ENCODE measurements around the gene CCL11.

The CCL11 gene

GRCh38 chr17:34269969-34270368, 15.6 kb upstream of the CCL11 start, which contains the start of gene CCL7:
TSS of gene CCL7 (plus strand) at chr17:34270221. CDS start at chr17:34270291, 70 bp downstream.
- 0% methylated on average over 1 of the region's 1 CpG for WGBS (ENCODE audit: insufficient coverage)

GRCh38 chr17:34275881-34276280, 9.7 kb upstream of the CCL11 start:
- Histone ChIP-seq H3K4me3 (ENCODE audit: control insufficient read depth in 1 of 7, extremely low read depth in 1 of 7, insufficient read depth in 4 of 7, low read depth in 2 of 7, low read length in 6 of 7) (no peak overlapping the region), H3K9me3 (ENCODE audit: control extremely low read depth in 1 of 5, control insufficient read depth in 4 of 5, insufficient read depth in 2 of 5, low read depth in 1 of 5, low read length in 4 of 5) (no peaks in the 10 kb centered on the region), H3K36me3 (ENCODE audit: control insufficient read depth in 4 of 4, insufficient read depth in 4 of 4, low read length in 3 of 4) (no peaks in the 10 kb centered on the region), H3K27ac (ENCODE audit: insufficient read depth in 1 of 2, low read depth in 1 of 2, low read length in 2 of 2, poor library complexity in 1 of 2, severe bottlenecking in 2 of 2) (no peak overlapping the region), H3K4me1 (ENCODE audit: control extremely low read depth in 1 of 4, control insufficient read depth in 4 of 4, insufficient read depth in 4 of 4, low read length in 3 of 4) (no peaks in the 10 kb centered on the region), H3K27me3 (replicated peaks in 2 of 5; ENCODE audit: control insufficient read depth in 4 of 5, insufficient read depth in 5 of 5, low read length in 4 of 5) (no peaks in the 10 kb centered on the region)
- POLR2A ChIA-PET, result no interaction called here
- DNase-seq, result no peak
- no CpG with 5 or more reads among the region's 1 CpG for WGBS (ENCODE audit: insufficient coverage)
- CTCF ChIA-PET, result no interaction called here

More at GRCh38 chr17:34269969-34270368, 15.6 kb upstream of the CCL11 start, which contains the start of gene CCL7:
- H3K27me3 ChIP-seq (replicated peaks in 2 of 5; ENCODE audit: control insufficient read depth in 4 of 5, insufficient read depth in 5 of 5, low read length in 4 of 5), result no peaks in the 10 kb centered on the region
- ChIA-PET CTCF (interaction anchor here (1.2 kb wide), 1 partner anchor 92 kb away, joined by 4 read pairs; no protein-coding TSS in a partner anchor), POLR2A (no interaction called here)
- no peak within 1 kb of the TSS for H3K27ac ChIP-seq (ENCODE audit: insufficient read depth in 1 of 2, low read depth in 1 of 2, low read length in 2 of 2, poor library complexity in 1 of 2, severe bottlenecking in 2 of 2)
- no peak within 1 kb of the TSS for H3K4me3 ChIP-seq (ENCODE audit: control insufficient read depth in 1 of 7, extremely low read depth in 1 of 7, insufficient read depth in 4 of 7, low read depth in 2 of 7, low read length in 6 of 7)
- no peaks in the 10 kb centered on the region for H3K36me3 ChIP-seq (ENCODE audit: control insufficient read depth in 4 of 4, insufficient read depth in 4 of 4, low read length in 3 of 4)
- DNase-seq, result no peak
- H3K4me1 ChIP-seq (ENCODE audit: control extremely low read depth in 1 of 4, control insufficient read depth in 4 of 4, insufficient read depth in 4 of 4, low read length in 3 of 4), result peaks cover 0 to 2% (median 0%) of the 10 kb centered on the region in 4 experiments
- H3K9me3 ChIP-seq (ENCODE audit: control extremely low read depth in 1 of 5, control insufficient read depth in 4 of 5, insufficient read depth in 2 of 5, low read depth in 1 of 5, low read length in 4 of 5), result no peaks in the 10 kb centered on the region

GRCh38 chr17:34276826-34277225, 8.7 kb upstream of the CCL11 start:
- CTCF ChIA-PET, result interaction anchor here (1.5 kb wide), 1 partner anchor 23 kb away, joined by 4 read pairs; no protein-coding TSS in a partner anchor
- Histone ChIP-seq H3K4me1 (ENCODE audit: control extremely low read depth in 1 of 4, control insufficient read depth in 4 of 4, insufficient read depth in 4 of 4, low read length in 3 of 4) (no peaks in the 10 kb centered on the region), H3K9me3 (ENCODE audit: control extremely low read depth in 1 of 5, control insufficient read depth in 4 of 5, insufficient read depth in 2 of 5, low read depth in 1 of 5, low read length in 4 of 5) (no peaks in the 10 kb centered on the region), H3K4me3 (ENCODE audit: control insufficient read depth in 1 of 7, extremely low read depth in 1 of 7, insufficient read depth in 4 of 7, low read depth in 2 of 7, low read length in 6 of 7) (no peak overlapping the region), H3K36me3 (ENCODE audit: control insufficient read depth in 4 of 4, insufficient read depth in 4 of 4, low read length in 3 of 4) (no peaks in the 10 kb centered on the region), H3K27ac (ENCODE audit: insufficient read depth in 1 of 2, low read depth in 1 of 2, low read length in 2 of 2, poor library complexity in 1 of 2, severe bottlenecking in 2 of 2) (no peak overlapping the region), H3K27me3 (replicated peaks in 2 of 5; ENCODE audit: control insufficient read depth in 4 of 5, insufficient read depth in 5 of 5, low read length in 4 of 5) (no peaks in the 10 kb centered on the region)
- DNase-seq, result no peak
- POLR2A ChIA-PET, result no interaction called here
- 96% methylated on average over 3 of the region's 4 CpGs for WGBS (ENCODE audit: insufficient coverage)

GRCh38 chr17:34283571-34283970, 2.0 kb upstream of the CCL11 start:
- POLR2A ChIA-PET, result no interaction called here
- no peak overlapping the region for H3K4me3 ChIP-seq (ENCODE audit: control insufficient read depth in 1 of 7, extremely low read depth in 1 of 7, insufficient read depth in 4 of 7, low read depth in 2 of 7, low read length in 6 of 7)
- WGBS (ENCODE audit: insufficient coverage), result 92% methylated on average over 3 of the region's 6 CpGs
- CTCF ChIA-PET, result no interaction called here
- H3K9me3 ChIP-seq (ENCODE audit: control extremely low read depth in 1 of 5, control insufficient read depth in 4 of 5, insufficient read depth in 2 of 5, low read depth in 1 of 5, low read length in 4 of 5), result no peaks in the 10 kb centered on the region
- H3K27ac ChIP-seq (ENCODE audit: insufficient read depth in 1 of 2, low read depth in 1 of 2, low read length in 2 of 2, poor library complexity in 1 of 2, severe bottlenecking in 2 of 2), result no peak overlapping the region
- H3K4me1 ChIP-seq (ENCODE audit: control extremely low read depth in 1 of 4, control insufficient read depth in 4 of 4, insufficient read depth in 4 of 4, low read length in 3 of 4), result no peaks in the 10 kb centered on the region
- H3K27me3 ChIP-seq (replicated peaks in 2 of 5; ENCODE audit: control insufficient read depth in 4 of 5, insufficient read depth in 5 of 5, low read length in 4 of 5), result peaks cover 0 to 5% (median 0%) of the 10 kb centered on the region in 5 experiments
- no peaks in the 10 kb centered on the region for H3K36me3 ChIP-seq (ENCODE audit: control insufficient read depth in 4 of 4, insufficient read depth in 4 of 4, low read length in 3 of 4)
- no peak for DNase-seq

DNA sequence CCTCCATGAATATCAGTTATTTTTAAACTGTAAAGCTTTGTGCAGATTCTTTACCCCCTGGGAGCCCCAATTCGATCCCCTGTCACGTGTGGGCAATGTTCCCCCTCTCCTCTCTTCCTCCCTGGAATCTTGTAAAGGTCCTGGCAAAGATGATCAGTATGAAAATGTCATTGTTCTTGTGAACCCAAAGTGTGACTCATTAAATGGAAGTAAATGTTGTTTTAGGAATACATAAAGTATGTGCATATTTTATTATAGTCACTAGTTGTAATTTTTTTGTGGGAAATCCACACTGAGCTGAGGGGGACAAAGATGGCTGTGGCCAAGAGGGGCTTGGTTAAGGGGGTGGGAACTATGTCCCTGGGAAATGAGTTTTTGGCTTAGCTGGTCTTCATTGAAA, 2.3 kb downstream of the CCL11 start:
- 79% methylated on average over 2 of the region's 2 CpGs for WGBS (ENCODE audit: insufficient coverage)
- POLR2A ChIA-PET, result no interaction called here
- peaks cover 0 to 7% (median 0%) of the 10 kb centered on the region in 5 experiments for H3K27me3 ChIP-seq (replicated peaks in 2 of 5; ENCODE audit: control insufficient read depth in 4 of 5, insufficient read depth in 5 of 5, low read length in 4 of 5)

DNA sequence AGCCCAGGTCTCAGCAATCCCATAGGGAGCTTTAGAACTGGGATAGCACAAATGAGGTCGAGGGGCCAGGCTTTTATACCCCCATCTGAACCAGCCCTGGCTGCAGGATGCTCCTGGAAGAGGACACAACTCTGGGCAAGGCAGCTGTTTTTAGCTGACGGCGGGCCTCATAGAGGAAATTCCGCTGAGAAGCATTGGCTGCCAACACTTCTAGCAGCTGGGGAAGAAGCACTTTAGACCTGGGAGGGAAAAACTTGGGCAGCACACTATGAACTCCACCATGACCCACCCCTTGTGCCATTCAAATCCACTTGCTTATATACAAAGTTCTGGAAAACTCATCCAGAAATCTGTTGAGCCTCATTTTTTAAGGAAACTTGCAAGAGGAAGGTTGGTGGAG, 5.0 kb downstream of the CCL11 start:
- H3K4me3 ChIP-seq (ENCODE audit: control insufficient read depth in 1 of 7, extremely low read depth in 1 of 7, insufficient read depth in 4 of 7, low read depth in 2 of 7, low read length in 6 of 7), result no peak overlapping the region
- DNase-seq, result no peak
- CTCF ChIA-PET, result interaction anchor here (1.0 kb wide), 1 partner anchor 70 kb away, joined by 4 read pairs; no protein-coding TSS in a partner anchor
- H3K27ac ChIP-seq (ENCODE audit: insufficient read depth in 1 of 2, low read depth in 1 of 2, low read length in 2 of 2, poor library complexity in 1 of 2, severe bottlenecking in 2 of 2), result no peak overlapping the region
- H3K4me1 ChIP-seq (ENCODE audit: control extremely low read depth in 1 of 4, control insufficient read depth in 4 of 4, insufficient read depth in 4 of 4, low read length in 3 of 4), result no peaks in the 10 kb centered on the region
- POLR2A ChIA-PET, result interaction anchor here (0.5 kb wide), 1 partner anchor 18 kb away, joined by 3 read pairs; no protein-coding TSS in a partner anchor
- peaks cover 0 to 4% (median 0%) of the 10 kb centered on the region in 5 experiments for H3K27me3 ChIP-seq (replicated peaks in 2 of 5; ENCODE audit: control insufficient read depth in 4 of 5, insufficient read depth in 5 of 5, low read length in 4 of 5)
- 82% methylated on average over 2 of the region's 4 CpGs for WGBS (ENCODE audit: insufficient coverage)
- no peaks in the 10 kb centered on the region for H3K9me3 ChIP-seq (ENCODE audit: control extremely low read depth in 1 of 5, control insufficient read depth in 4 of 5, insufficient read depth in 2 of 5, low read depth in 1 of 5, low read length in 4 of 5)
- H3K36me3 ChIP-seq (ENCODE audit: control insufficient read depth in 4 of 4, insufficient read depth in 4 of 4, low read length in 3 of 4), result no peaks in the 10 kb centered on the region

More for the DNA sequence above, 2.3 kb downstream of the CCL11 start:
- CTCF ChIA-PET, result no interaction called here
- no peaks in the 10 kb centered on the region for H3K9me3 ChIP-seq (ENCODE audit: control extremely low read depth in 1 of 5, control insufficient read depth in 4 of 5, insufficient read depth in 2 of 5, low read depth in 1 of 5, low read length in 4 of 5)
- no peak for DNase-seq
- no peaks in the 10 kb centered on the region for H3K4me1 ChIP-seq (ENCODE audit: control extremely low read depth in 1 of 4, control insufficient read depth in 4 of 4, insufficient read depth in 4 of 4, low read length in 3 of 4)
- H3K36me3 ChIP-seq (ENCODE audit: control insufficient read depth in 4 of 4, insufficient read depth in 4 of 4, low read length in 3 of 4), result no peaks in the 10 kb centered on the region
- H3K27ac ChIP-seq (ENCODE audit: insufficient read depth in 1 of 2, low read depth in 1 of 2, low read length in 2 of 2, poor library complexity in 1 of 2, severe bottlenecking in 2 of 2), result no peak overlapping the region
- H3K4me3 ChIP-seq (ENCODE audit: control insufficient read depth in 1 of 7, extremely low read depth in 1 of 7, insufficient read depth in 4 of 7, low read depth in 2 of 7, low read length in 6 of 7), result no peak overlapping the region

DNA sequence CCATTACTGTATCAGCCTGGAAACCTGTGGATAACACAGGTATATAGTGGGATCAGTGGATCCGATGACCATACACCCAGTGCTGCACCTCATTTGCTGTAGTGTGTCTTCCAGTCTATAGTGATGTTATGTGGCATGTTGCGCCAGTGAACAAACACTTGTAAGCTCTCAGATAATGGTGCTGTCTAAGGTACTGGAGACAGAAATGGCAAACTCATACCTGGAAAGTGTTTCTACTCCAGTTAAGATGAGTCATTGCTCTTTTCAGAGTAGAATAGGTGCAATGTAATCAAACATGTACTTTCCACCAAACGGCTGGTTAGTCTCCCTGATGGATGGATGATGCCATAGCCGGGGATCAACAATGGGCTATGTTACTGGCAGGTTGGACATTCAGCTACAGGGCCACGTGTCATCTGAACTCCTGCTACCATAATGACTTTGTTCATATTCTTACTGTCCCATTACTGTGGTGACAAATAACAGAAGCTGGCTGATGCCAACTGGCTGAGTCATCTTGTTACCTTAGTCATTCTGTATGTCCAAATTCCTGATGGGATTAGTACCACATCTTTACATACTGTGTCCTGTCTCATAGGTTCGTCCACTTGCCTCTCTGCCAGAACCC, 6.3 kb downstream of the CCL11 start:
- Histone ChIP-seq H3K27ac (ENCODE audit: insufficient read depth in 1 of 2, low read depth in 1 of 2, low read length in 2 of 2, poor library complexity in 1 of 2, severe bottlenecking in 2 of 2) (no peak overlapping the region), H3K36me3 (ENCODE audit: control insufficient read depth in 4 of 4, insufficient read depth in 4 of 4, low read length in 3 of 4) (no peaks in the 10 kb centered on the region), H3K9me3 (ENCODE audit: control extremely low read depth in 1 of 5, control insufficient read depth in 4 of 5, insufficient read depth in 2 of 5, low read depth in 1 of 5, low read length in 4 of 5) (no peaks in the 10 kb centered on the region), H3K27me3 (replicated peaks in 2 of 5; ENCODE audit: control insufficient read depth in 4 of 5, insufficient read depth in 5 of 5, low read length in 4 of 5) (peaks cover 0 to 2% (median 0%) of the 10 kb centered on the region in 5 experiments), H3K4me3 (ENCODE audit: control insufficient read depth in 1 of 7, extremely low read depth in 1 of 7, insufficient read depth in 4 of 7, low read depth in 2 of 7, low read length in 6 of 7) (no peak overlapping the region), H3K4me1 (ENCODE audit: control extremely low read depth in 1 of 4, control insufficient read depth in 4 of 4, insufficient read depth in 4 of 4, low read length in 3 of 4) (no peaks in the 10 kb centered on the region)
- DNase-seq, result peak in 2 of 3 donors; percentile 10
- 86% methylated on average over 5 of the region's 6 CpGs for WGBS (ENCODE audit: insufficient coverage)
- ChIA-PET CTCF (no interaction called here), POLR2A (no interaction called here)
